Epithelial cell of esophagus (primary cell): ENCODE measurements around the gene AHDC1.
"Not testable (repeated sequence)": the region's sequence is repeated elsewhere in the genome, so short reads cannot be mapped to it uniquely, and the experiment has no call there.

Source experiments
- DNase-seq: peaks from one replicate; pipeline ENCODE4 v3.0.0; 2010; ENCODE audit warnings: low read depth
- H3K4me3 ChIP-seq: 2 replicates; pipeline ENCODE4 v1.5.1; 2011; ENCODE audit warnings: mild to moderate bottlenecking, low read length, control low read depth
- TF ChIP-seq, protein P1 (sequence below): IDR thresholded peaks from 2 replicates; pipeline ENCODE4 v1.5.1; 2011; ENCODE audit warnings: low read depth, mild to moderate bottlenecking, low read length, control low read depth, inconsistent platforms; ENCODE audit not compliant: insufficient read depth; ENCODE audit errors: missing control alignments

Gene AHDC1

DNA sequence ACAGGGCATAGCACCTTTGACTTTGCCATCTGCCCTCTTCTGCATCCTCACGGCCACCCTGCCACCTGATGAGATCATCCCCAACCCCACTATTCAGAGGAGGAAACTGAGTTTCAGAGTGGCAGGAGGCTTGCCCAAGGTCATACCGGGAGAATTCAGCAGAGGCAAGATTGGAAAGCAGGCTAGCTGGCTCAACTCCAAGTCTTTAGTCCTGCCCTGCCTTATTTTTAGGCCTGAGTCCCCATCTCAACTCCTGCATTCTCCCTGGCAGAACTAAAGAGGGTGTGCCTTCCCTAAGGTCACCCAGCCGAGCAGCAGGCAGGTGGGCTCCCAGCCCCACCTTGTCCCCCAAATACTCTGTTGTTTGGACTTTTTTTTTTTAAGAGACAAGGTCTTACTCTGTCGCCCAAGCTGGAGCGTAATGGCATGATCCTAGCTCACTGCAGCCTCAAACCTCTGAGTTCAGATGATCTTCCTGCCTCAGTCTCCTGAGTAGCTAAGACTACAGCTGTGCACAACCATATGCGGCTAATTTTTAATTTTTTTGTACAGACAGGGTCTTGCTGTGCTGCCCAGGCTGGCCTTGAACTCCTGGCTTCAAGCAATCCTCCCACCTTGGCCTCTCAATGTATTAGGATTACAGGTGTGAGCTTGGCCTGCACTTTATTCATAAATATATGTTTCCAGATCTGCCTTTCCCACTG, 44.8 kb upstream of the AHDC1 start:
- TF ChIP-seq, protein P1, sequence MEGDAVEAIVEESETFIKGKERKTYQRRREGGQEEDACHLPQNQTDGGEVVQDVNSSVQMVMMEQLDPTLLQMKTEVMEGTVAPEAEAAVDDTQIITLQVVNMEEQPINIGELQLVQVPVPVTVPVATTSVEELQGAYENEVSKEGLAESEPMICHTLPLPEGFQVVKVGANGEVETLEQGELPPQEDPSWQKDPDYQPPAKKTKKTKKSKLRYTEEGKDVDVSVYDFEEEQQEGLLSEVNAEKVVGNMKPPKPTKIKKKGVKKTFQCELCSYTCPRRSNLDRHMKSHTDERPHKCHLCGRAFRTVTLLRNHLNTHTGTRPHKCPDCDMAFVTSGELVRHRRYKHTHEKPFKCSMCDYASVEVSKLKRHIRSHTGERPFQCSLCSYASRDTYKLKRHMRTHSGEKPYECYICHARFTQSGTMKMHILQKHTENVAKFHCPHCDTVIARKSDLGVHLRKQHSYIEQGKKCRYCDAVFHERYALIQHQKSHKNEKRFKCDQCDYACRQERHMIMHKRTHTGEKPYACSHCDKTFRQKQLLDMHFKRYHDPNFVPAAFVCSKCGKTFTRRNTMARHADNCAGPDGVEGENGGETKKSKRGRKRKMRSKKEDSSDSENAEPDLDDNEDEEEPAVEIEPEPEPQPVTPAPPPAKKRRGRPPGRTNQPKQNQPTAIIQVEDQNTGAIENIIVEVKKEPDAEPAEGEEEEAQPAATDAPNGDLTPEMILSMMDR = no peak
- H3K4me3 ChIP-seq = no peak overlapping the region
- no peak for DNase-seq

DNA sequence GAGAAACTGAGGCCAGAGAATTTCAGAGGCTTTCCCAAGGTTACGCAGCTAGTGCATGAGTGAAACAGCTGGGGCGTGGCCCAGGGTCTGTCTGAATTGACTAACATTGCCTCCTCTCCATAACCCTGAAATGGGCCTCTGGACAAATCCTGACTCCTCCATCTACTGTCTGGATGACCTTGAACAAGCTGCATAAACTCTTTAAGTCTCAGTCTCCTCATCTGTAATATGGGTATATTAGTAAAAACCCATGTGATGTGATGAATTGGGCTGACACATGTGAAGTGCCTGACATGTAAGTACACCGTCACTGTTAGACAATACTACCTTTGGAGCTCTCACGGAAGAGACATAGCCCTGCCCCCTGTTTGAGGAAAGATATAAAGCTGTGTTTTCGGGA, 43.4 kb upstream of the AHDC1 start:
- TF ChIP-seq, protein P1 = no peak
- H3K4me3 ChIP-seq = no peak overlapping the region
- no peak for DNase-seq

DNA sequence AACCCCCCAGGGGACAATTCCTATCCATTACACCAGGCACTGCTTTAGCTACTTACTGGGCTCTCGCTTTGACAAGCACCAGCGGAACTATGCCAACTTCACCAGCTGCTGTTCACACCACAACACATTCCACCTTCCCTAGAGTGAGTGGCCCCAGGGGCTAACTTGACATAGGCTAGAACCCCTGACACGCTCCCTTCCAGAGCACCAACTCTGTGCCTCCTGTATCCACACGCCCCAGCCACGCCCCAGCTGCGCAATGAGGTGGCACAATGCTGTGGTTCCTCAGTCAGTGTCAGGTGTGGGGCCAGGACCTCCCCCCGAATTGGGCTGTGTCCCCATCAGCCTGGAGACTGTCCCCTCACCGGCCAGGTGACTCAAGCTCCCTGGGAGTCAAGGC, 42.7 kb upstream of the AHDC1 start:
- TF ChIP-seq, protein P1 = no peak
- DNase-seq = peak; percentile 41
- no peak overlapping the region for H3K4me3 ChIP-seq

DNA sequence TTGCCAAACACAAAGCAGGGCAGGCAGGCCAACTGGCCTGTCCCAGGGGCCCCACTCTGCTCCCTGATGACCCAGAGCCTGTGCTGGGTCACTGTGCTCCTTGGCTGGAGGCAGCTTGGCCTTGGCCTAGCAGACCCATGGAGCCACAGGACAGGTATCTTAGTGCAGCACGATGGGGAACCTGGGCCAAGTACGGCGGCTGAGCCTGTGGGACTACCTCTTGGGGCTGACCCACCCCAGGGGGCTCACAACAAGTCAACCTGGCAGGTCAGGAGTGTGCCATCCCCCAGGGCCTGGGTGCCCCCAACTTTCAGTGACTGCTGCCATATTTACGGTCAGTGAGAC, 41.1 kb upstream of the AHDC1 start:
- no peak overlapping the region for H3K4me3 ChIP-seq
- no peak for DNase-seq
- TF ChIP-seq, protein P1 = no peak

DNA sequence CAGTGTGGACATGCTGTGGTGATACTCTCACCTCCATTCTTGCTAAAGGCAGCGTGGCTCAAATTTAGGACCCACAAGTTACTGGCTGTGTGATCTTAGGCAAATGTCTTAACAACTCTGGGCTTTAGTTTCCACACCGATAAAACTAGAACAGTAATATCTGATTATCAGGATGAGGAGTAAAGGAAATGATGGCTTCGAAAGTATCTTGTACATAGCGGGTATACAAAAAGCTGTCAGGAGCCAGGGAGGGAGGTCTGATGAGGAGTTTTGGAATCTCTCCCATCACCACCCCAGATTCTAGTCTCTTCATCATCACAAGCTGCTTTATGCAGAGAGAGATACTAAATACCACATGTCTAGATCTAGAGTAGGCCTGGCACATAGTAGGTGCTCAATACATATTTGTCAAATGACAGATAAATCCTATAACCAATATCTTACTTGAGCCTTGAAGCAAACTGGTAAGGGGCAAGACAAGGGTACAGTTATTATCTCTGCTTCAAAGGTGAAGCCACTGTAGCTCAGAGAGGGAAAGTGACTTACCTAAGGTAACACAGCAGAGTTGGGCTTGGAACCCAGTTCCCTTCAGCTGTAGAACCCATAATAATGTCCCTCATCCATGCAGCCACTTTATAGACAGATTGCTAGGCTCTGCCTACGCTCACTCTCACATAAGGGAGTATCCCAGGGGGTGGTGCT, 40.6 kb upstream of the AHDC1 start:
- no peak for DNase-seq
- TF ChIP-seq, protein P1 = no peak
- no peak overlapping the region for H3K4me3 ChIP-seq

DNA sequence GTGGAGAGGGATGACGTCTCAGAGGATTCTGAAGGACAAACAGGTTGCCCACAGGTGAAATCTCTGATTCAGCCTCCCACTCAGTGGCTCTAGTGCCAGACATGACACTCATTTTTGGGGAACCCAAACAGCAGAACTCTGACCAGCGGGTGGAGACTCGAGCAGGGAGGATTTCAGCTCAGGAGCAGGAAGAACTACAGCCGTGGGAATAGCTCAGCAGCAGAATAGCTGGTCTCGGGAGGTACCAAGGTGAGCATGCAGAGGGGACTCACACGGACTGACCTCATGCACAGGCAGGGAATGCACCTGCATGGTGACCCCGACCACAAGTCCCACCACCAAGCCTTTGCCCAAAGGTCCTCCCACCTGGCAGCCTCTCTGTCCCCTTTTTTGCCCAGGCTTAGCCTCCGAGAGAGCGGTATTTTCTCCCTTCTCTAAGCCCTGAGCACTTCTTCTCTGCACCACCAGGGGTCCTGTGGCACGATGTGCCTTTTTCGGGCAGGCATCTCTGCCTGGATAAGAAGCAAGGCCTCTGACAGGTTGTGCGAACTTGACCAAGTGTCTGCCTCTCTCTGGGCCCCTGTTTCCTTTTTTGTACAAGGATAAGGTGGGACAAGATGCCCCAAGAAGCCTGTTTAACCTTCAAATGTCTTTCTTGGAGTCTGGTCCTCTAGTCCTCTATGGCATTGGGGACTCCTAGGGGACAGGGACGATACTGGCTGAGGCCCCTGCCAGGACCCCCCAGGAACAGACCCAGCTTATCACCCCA, 39.8 kb upstream of the AHDC1 start:
- DNase-seq = peak; percentile 61
- TF ChIP-seq, protein P1 = peak; percentile 82
- H3K4me3 ChIP-seq = no peak overlapping the region

DNA sequence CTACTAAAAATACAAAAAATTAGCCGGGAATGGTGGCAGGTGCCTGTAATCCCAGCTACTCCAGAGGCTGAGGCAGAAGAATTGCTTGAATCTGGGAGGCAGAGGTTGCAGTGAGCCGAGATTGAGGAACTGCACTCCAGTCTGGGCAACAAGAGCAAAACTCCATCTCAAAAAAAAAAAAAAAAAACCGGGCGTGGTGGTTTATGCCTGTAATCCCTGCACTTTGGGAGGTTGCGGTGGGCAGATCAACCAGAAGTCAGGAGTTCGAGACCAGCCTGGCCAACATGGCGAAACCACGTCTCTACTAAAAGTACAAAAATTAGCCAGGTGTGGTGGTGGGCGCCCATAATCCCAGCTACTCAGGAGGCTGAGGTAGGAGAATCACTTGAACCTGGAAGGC, 36.6 kb upstream of the AHDC1 start:
- not testable (repeated sequence) for H3K4me3 ChIP-seq, DNase-seq
